ENCODE results near the gene ANGPTL8. TPM values are rescaled to one million over a fixed set of nuclear protein-coding genes. Genes with fewer than 3 reads are reported as not detected.

ANGPTL8 gene
- total RNA-seq, 2 experiments from 2014 or later, result not detected

DNA sequence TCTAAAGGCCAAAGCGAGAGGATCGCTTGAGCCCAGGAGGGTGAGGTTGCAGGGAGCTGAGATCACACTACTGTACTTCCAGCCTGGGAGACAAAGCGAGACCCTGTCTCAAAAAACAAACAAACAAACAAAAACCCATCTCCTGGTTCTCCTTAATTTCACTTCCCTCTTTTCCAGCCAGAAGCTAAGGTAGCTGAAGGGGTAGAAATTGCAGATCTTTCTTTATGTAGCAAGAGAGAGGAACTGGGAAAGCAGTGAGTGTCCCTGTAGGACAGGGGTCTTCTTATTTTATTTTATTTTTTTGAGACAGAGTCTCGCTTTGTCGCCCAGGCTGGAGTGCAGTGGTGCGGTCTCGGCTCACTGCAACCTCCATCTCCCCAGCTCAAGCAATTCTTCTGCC lies 52.0 kb downstream of the ANGPTL8 start:
- TF ChIP-seq, protein P1, sequence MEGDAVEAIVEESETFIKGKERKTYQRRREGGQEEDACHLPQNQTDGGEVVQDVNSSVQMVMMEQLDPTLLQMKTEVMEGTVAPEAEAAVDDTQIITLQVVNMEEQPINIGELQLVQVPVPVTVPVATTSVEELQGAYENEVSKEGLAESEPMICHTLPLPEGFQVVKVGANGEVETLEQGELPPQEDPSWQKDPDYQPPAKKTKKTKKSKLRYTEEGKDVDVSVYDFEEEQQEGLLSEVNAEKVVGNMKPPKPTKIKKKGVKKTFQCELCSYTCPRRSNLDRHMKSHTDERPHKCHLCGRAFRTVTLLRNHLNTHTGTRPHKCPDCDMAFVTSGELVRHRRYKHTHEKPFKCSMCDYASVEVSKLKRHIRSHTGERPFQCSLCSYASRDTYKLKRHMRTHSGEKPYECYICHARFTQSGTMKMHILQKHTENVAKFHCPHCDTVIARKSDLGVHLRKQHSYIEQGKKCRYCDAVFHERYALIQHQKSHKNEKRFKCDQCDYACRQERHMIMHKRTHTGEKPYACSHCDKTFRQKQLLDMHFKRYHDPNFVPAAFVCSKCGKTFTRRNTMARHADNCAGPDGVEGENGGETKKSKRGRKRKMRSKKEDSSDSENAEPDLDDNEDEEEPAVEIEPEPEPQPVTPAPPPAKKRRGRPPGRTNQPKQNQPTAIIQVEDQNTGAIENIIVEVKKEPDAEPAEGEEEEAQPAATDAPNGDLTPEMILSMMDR (IDR thresholded peaks at IDR 0.05), result no peak
- no peaks in the 10 kb centered on the region for H3K9me3 ChIP-seq (ENCODE audit: control insufficient read depth in 1 of 2, insufficient read depth in 1 of 2, low read length in 2 of 2)
- intact Hi-C loops (cut with DNase I, micrococcal nuclease), result no loop called here

More for the DNA sequence above, 52.0 kb downstream of the ANGPTL8 start:
- CTCF ChIA-PET, result interaction anchor here (1.1 kb wide), 1 partner anchor 191 kb away, joined by 3 read pairs; no protein-coding TSS in a partner anchor
- no peaks in the 10 kb centered on the region for H3K36me3 ChIP-seq (ENCODE audit: insufficient read depth, low read length)
- Mint-ChIP-seq H3K36me3 (ENCODE audit: low read depth) (no peaks in the 10 kb centered on the region), H3K4me1 (ENCODE audit: low read depth) (peaks cover 9% of the 10 kb centered on the region), H3K27me3 (peaks cover 48% of the 10 kb centered on the region), H3K4me3 (no peak overlapping the region), H3K27ac (no peak overlapping the region), H3K9me3 (no peaks in the 10 kb centered on the region)
- no peak for DNase-seq
- peaks cover 17 to 25% of the 10 kb centered on the region in 2 experiments for H3K27me3 ChIP-seq (ENCODE audit: control insufficient read depth in 1 of 2, insufficient read depth in 2 of 2, low read length in 2 of 2)
- H3K4me1 ChIP-seq (ENCODE audit: insufficient read depth, low read length), result peaks cover 11% of the 10 kb centered on the region
- H3K27ac ChIP-seq (ENCODE audit: low read depth in 1 of 2, low read length in 2 of 2), result no peak overlapping the region
- POLR2A ChIA-PET, result no interaction called here
- no peak for ATAC-seq (ENCODE audit: poor library complexity)
- H3K4me3 ChIP-seq (ENCODE audit: low read length), result no peak overlapping the region

Other genes starting within 250 kb of the ANGPTL8 start
- 10 to 100 TPM; 32.5 to 34.0 TPM for gene LDLR, start 150.2 kb upstream of the ANGPTL8 start, total RNA-seq
- 1 to 10 TPM in 1 of 2 experiments, under 1 TPM in 1; 0.59 to 1.5 TPM for gene SPC24, start 83.8 kb upstream of the ANGPTL8 start, total RNA-seq
- not detected for gene KANK2, start 42.1 kb upstream of the ANGPTL8 start, total RNA-seq
- gene DOCK6, start 22.9 kb downstream of the ANGPTL8 start, total RNA-seq, result under 1 TPM; 0.14 to 0.38 TPM
- not detected for gene TSPAN16, start 56.5 kb downstream of the ANGPTL8 start, total RNA-seq
- 1 to 10 TPM; 1.2 to 2.2 TPM for gene RAB3D, start 100.0 kb downstream of the ANGPTL8 start, total RNA-seq
- gene TMEM205, start 106.6 kb downstream of the ANGPTL8 start, total RNA-seq, result 10 to 100 TPM in 1 of 2 experiments, 1 to 10 TPM in 1; 8.8 to 10.4 TPM
- gene CCDC159, start 106.9 kb downstream of the ANGPTL8 start, total RNA-seq, result 10 to 100 TPM; 35.5 to 42.4 TPM
- 1 to 10 TPM; 8.2 TPM for gene PLPPR2, start 115.8 kb downstream of the ANGPTL8 start, total RNA-seq
- gene SWSAP1, start 135.0 kb downstream of the ANGPTL8 start, total RNA-seq, result 1 to 10 TPM; 2.6 to 2.7 TPM
- 10 to 100 TPM; 10.9 to 11.3 TPM for gene EPOR, start 144.7 kb downstream of the ANGPTL8 start, total RNA-seq
- not detected for gene RGL3, start 179.7 kb downstream of the ANGPTL8 start, total RNA-seq
- gene ODAD3, start 195.5 kb downstream of the ANGPTL8 start, total RNA-seq, result not detected
- gene PRKCSH, start 196.0 kb downstream of the ANGPTL8 start, total RNA-seq, result 100 to 1,000 TPM; 257 to 260 TPM
- under 1 TPM in 1 of 2 experiments, not detected in 1; 0.66 TPM for gene ELAVL3, start 241.4 kb downstream of the ANGPTL8 start, total RNA-seq

Measured in CD4-positive, alpha-beta T cell (primary cell).